Neural progenitor cell (in vitro differentiated cells): ENCODE measurements around the gene GP2. TPM values are rescaled to one million over a fixed set of nuclear protein-coding genes. Genes with fewer than 3 reads are reported as not detected.

Experiments used
- DNase-seq: peaks from one replicate; pipeline ENCODE4 v3.0.0-alpha.2; 2016; ENCODE audit warnings: low spot score
- H2AFZ ChIP-seq: fragments of 200-600 bp; sonication (generic); replicated peaks from 2 replicates; pipeline ENCODE4 v1.6.1; 2016; ENCODE audit warnings: antibody characterized with exemption
- H3F3A ChIP-seq: fragments of 200-600 bp; sonication (generic); 2 replicates; pipeline ENCODE4 v1.6.1; 2016; ENCODE audit warnings: antibody characterized with exemption, low read depth
- H3K27ac ChIP-seq: fragments of 200-600 bp; sonication (generic); 2 replicates; pipeline ENCODE4 v1.5.1; 2016; ENCODE audit warnings: mild to moderate bottlenecking
- H3K27me3 ChIP-seq: fragments of 200-600 bp; sonication (generic); 2 replicates; pipeline ENCODE4 v1.6.1; 2016; ENCODE audit warnings: mild to moderate bottlenecking, moderate library complexity
- H3K36me3 ChIP-seq: fragments of 200-600 bp; sonication (generic); 2 replicates; pipeline ENCODE4 v1.5.1; 2016
- H3K4me1 ChIP-seq: fragments of 200-600 bp; sonication (generic); 2 replicates; pipeline ENCODE4 v1.6.1; 2016; ENCODE audit warnings: mixed run types
- H3K4me2 ChIP-seq: fragments of 200-600 bp; sonication (generic); 2 replicates; pipeline ENCODE4 v1.6.1; 2016
- H3K4me3 ChIP-seq: fragments of 200-600 bp; sonication (generic); 2 replicates; pipeline ENCODE4 v1.5.1; 2016
- H3K79me2 ChIP-seq: fragments of 200-600 bp; sonication (generic); 2 replicates; pipeline ENCODE4 v1.6.1; 2016; ENCODE audit warnings: low read depth
- H3K9ac ChIP-seq: fragments of 200-600 bp; sonication (generic); 2 replicates; pipeline ENCODE4 v1.6.1; 2016
- H3K9me3 ChIP-seq: fragments of 200-600 bp; sonication (generic); 2 replicates; pipeline ENCODE4 v1.5.1; 2016; ENCODE audit warnings: low read depth
- H4K20me1 ChIP-seq: fragments of 200-600 bp; sonication (generic); 2 replicates; pipeline ENCODE4 v1.6.1; 2016; ENCODE audit warnings: low read depth
- H3K27ac Mint-ChIP-seq: 3 replicates; pipeline ENCODE4 v1.8.0; 2021; ENCODE audit warnings: mixed read lengths
- H3K27me3 Mint-ChIP-seq: 2 replicates; pipeline ENCODE4 v1.8.0; 2022; ENCODE audit warnings: low read depth, mild to moderate bottlenecking, inconsistent platforms, moderate library complexity, mixed read lengths; ENCODE audit not compliant: insufficient read depth
- H3K36me3 Mint-ChIP-seq: 3 replicates; pipeline ENCODE4 v1.8.0; 2021; ENCODE audit warnings: mixed read lengths
- H3K4me1 Mint-ChIP-seq: 3 replicates; pipeline ENCODE4 v1.8.0; 2021; ENCODE audit warnings: mixed read lengths
- H3K4me3 Mint-ChIP-seq: 3 replicates; pipeline ENCODE4 v1.8.0; 2021; ENCODE audit warnings: mild to moderate bottlenecking, moderate library complexity, mixed read lengths
- H3K9me3 Mint-ChIP-seq: 3 replicates; pipeline ENCODE4 v1.8.0; 2020; ENCODE audit warnings: mixed read lengths
- CTCF ChIP-seq: fragments of 200-600 bp; sonication (generic); IDR thresholded peaks from 2 replicates; pipeline ENCODE4 v1.5.1; 2017; ENCODE audit warnings: antibody characterized with exemption, mild to moderate bottlenecking
- EZH2 ChIP-seq: fragments of 200-600 bp; sonication (generic); IDR thresholded peaks from 2 replicates; pipeline ENCODE4 v1.6.1; 2017; ENCODE audit warnings: antibody characterized with exemption, mild to moderate bottlenecking, moderate library complexity
- EZH2phosphoT487 ChIP-seq: fragments of 200-600 bp; sonication (generic); IDR thresholded peaks from 2 replicates; pipeline ENCODE4 v1.6.1; 2017; ENCODE audit warnings: antibody characterized with exemption
- total RNA-seq: library from RNA; depleted of rRNA; stranded (reverse); fragments of >200 nt; gene quantifications from 2 replicates; pipeline ENCODE4 v1.2.3, GENCODE V29; 2015; ENCODE audit warnings: low replicate concordance

The GP2 gene
- total RNA-seq, 1 donor from 2014 or later = not detected

DNA sequence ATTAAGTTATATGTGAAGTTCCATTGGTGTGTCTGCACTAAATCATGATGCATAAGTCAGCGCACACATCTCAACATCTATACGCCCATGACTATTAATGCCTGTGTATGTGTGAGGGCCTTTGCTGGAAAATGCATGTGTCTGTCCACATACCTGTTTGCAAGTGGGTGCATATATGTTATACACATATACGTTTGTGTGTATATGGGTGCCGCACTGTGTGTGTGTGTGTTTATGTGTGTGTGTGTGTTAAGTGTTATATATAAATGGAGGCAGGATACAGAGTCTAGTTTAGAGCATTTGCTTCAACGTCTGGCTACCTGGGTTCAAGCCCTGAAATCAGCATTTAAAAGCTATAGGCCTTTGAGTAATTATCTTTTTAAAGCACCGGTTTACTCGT, 19.5 kb downstream of the GP2 start:
- Histone ChIP-seq H3K4me3 (no peak overlapping the region), H3F3A (no peaks in the 10 kb centered on the region), H3K9ac (no peak overlapping the region), H3K4me2 (no peak overlapping the region), H3K36me3 (no peaks in the 10 kb centered on the region), H4K20me1 (no peaks in the 10 kb centered on the region), H3K27me3 (no peaks in the 10 kb centered on the region), H3K79me2 (no peaks in the 10 kb centered on the region), H2AFZ (no peak overlapping the region), H3K9me3 (no peaks in the 10 kb centered on the region), H3K4me1 (no peaks in the 10 kb centered on the region), H3K27ac (no peak overlapping the region)
- TF ChIP-seq CTCF (no peak), EZH2phosphoT487 (no peak), EZH2 (no peak)
- Mint-ChIP-seq H3K4me1 (no peaks in the 10 kb centered on the region), H3K36me3 (no peaks in the 10 kb centered on the region), H3K4me3 (no peak overlapping the region), H3K27ac (no peak overlapping the region), H3K27me3 (peaks cover 12% of the 10 kb centered on the region), H3K9me3 (no peaks in the 10 kb centered on the region)
- no peak for DNase-seq

DNA sequence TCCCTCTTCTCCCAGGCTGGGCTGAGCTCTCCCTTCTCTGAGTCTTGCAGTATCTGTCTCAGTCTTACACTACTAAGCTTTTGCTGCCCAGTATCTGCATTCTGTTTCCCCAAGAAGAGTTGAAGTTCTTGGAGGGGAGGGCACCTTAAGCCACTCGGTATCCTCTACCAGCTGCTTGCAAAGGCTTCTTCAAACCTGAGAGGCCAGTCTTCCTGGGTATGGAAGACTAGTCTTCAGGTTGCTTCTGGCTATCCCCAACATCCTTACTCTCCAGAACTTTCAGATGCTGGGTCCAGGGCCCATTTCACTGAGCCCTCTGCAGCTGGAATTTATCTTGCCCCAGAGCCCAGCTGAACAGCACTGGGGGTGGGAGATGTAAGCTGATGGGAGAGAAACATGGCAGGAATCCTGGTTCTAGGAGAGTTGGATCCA, 20.1 kb downstream of the GP2 start:
- no peak overlapping the region for H3K27ac ChIP-seq
- H3K4me1 Mint-ChIP-seq = no peaks in the 10 kb centered on the region

DNA sequence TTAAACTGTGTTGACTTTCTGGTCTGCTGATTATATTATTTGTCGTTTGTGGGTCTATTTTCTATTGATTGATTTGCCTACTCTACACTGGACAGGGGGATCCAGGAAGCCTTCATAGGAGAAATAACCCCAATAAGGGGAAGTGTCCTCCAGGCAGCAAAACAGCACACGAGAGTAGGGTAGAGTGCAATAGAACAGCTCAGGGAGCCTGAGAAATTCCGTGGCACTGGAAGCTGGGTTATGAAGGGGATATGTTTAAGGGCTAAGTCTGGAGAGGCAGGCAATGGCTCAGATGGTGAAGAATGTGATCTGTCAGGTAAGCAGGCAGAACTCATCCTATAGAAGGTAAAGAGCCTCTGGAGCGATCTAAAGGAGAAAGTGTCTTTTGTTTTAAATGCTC, 20.9 kb downstream of the GP2 start:
- Histone ChIP-seq H3K4me3 (no peak overlapping the region), H3K36me3 (no peaks in the 10 kb centered on the region), H3K4me2 (no peak overlapping the region), H3K79me2 (no peaks in the 10 kb centered on the region), H3K4me1 (no peaks in the 10 kb centered on the region), H3F3A (no peaks in the 10 kb centered on the region), H3K27me3 (peaks cover 1% of the 10 kb centered on the region), H3K27ac (no peak overlapping the region), H3K9ac (no peak overlapping the region), H2AFZ (no peak overlapping the region), H4K20me1 (no peaks in the 10 kb centered on the region), H3K9me3 (no peaks in the 10 kb centered on the region)
- Mint-ChIP-seq H3K36me3 (no peaks in the 10 kb centered on the region), H3K27me3 (peaks cover 15% of the 10 kb centered on the region), H3K4me3 (no peak overlapping the region), H3K9me3 (no peaks in the 10 kb centered on the region), H3K4me1 (no peaks in the 10 kb centered on the region), H3K27ac (no peak overlapping the region)
- no peak for DNase-seq
- TF ChIP-seq EZH2phosphoT487 = no peak
- TF ChIP-seq CTCF = no peak
- TF ChIP-seq EZH2 = no peak

More for the DNA sequence above, 20.1 kb downstream of the GP2 start:
- peaks cover 12% of the 10 kb centered on the region for H3K27me3 Mint-ChIP-seq
- Histone ChIP-seq H3K79me2 (no peaks in the 10 kb centered on the region), H3K9me3 (no peaks in the 10 kb centered on the region), H3F3A (no peaks in the 10 kb centered on the region), H3K4me2 (no peak overlapping the region), H3K9ac (no peak overlapping the region), H3K4me3 (no peak overlapping the region), H2AFZ (no peak overlapping the region), H3K36me3 (no peaks in the 10 kb centered on the region), H3K27me3 (no peaks in the 10 kb centered on the region), H4K20me1 (no peaks in the 10 kb centered on the region), H3K4me1 (no peaks in the 10 kb centered on the region)
- H3K9me3 Mint-ChIP-seq = no peaks in the 10 kb centered on the region
- no peak for DNase-seq
- no peak overlapping the region for H3K27ac Mint-ChIP-seq
- H3K36me3 Mint-ChIP-seq = no peaks in the 10 kb centered on the region
- H3K4me3 Mint-ChIP-seq = no peak overlapping the region
- TF ChIP-seq CTCF (no peak), EZH2phosphoT487 (no peak), EZH2 (no peak)
